Fibroblast of lung (primary cell): ENCODE results near the gene BRINP3.

Experiments
- CTCF ChIP-seq, 2 donors: IDR thresholded peaks in 1 of 2; conservative IDR thresholded peaks in 1 of 2; 1 replicate in 1 of 2; 2 replicates in 1 of 2; pipeline ENCODE4 v1.5.1; 2011 to 2012; ENCODE audit warnings: low read length in 2 of 2, control low read depth in 1 of 2, inconsistent platforms in 1 of 2, low read depth in 1 of 2, mild to moderate bottlenecking in 1 of 2
- EZH2 ChIP-seq: IDR thresholded peaks from 2 replicates; pipeline ENCODE4 v1.5.1; 2012; ENCODE audit warnings: low read length, control low read depth, mild to moderate bottlenecking; ENCODE audit errors: missing control alignments

- no peak for TF ChIP-seq CTCF (conservative IDR thresholded peaks at IDR 0.05 in 1 of 2, IDR thresholded peaks at IDR 0.05 in 1 of 2; ENCODE audit: low read depth in 1 of 2, low read length in 2 of 2)
- no peak for TF ChIP-seq EZH2
These were observed 294.1 kb downstream of the BRINP3 start for GRCh38 chr1:190183588-190183987.
